ENCODE measurements around the gene ANO2.

Gene ANO2

DNA sequence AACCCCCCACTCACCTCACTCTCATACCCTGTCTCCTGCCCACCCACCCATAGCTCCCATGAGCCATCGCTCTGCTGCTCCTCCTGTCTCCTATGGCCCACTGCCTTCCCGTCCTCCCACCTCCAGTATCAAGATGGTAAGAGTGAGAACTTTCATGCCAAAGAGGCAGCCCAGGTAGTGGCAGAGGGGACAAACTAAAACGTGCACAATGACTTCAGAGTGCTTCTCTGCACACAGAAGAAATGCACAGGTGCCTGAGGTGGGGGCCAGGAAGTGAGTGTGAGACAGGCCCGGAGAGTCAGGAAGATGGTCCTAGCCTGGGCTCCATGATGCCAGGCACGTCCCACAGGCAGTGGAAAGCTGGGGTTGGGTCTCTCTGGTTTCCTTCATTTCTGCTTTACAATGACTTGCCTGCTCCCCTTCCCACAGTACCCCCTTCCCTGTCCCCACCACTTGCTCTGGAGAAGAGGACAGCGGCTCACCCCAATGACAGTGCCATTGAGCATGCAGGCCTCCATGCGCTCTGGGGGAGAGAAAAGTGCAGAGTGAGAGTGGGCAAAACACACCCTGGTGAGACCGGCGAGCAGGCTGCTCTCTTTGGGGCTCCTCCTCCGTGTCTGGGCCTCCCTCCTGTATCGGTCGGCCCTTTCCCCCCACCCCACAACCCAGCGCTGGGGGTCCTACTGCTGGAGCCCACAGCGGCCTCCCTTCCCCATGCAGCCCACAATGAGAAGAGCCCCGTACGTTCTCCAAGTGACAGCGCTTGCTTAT is 22.8 kb upstream of the ANO2 start:
- Histone ChIP-seq H3K27me3 (peaks cover 0 to 10% of the 10 kb centered on the region in 2 donors), H3K9me3 (no peaks in the 10 kb centered on the region), H3K4me1 (no peaks in the 10 kb centered on the region), H3K4me3 (no peak overlapping the region), H3K36me3 (no peaks in the 10 kb centered on the region), H3K27ac (no peak overlapping the region)
- no peak for DNase-seq
- TF ChIP-seq CTCF (IDR thresholded peaks at IDR 0.05): no peak
- intact Hi-C loops (cut with DNase I; ENCODE audit: low total_unique reads): no loop called here

DNA sequence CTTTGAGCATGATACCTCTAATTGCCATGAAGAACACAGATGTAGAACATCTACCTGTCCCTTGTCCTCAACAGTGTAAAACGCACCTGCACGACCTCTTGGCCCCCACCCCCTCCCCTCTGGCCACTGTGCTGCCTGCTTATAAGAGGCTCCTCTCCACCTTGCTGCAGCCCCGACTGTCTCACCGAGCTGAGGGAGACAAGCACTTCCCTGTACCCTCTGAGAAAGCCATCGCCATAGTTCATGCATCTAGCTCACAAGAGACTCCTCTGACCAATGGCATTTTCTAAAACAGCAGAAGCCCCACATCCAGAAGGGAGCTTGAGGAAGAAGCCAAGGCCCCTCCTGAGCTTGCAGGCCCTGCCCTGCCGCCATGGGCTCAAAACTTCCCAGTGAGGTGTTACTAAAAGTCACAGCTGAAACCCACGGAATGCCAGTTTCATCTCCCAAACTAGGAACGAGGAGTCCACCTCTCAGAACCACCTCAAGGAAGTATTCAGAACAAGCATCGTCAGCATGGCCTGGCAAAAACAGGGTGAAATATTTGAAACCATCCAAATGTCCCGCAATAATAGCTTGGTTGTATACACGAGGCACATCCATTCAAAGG is 21.5 kb upstream of the ANO2 start:
- no peak for TF ChIP-seq CTCF (IDR thresholded peaks at IDR 0.05)
- Histone ChIP-seq H3K4me1 (no peaks in the 10 kb centered on the region), H3K36me3 (no peaks in the 10 kb centered on the region), H3K4me3 (no peak overlapping the region), H3K27me3 (peaks cover 0 to 10% of the 10 kb centered on the region in 2 donors), H3K9me3 (no peaks in the 10 kb centered on the region), H3K27ac (no peak overlapping the region)
- DNase-seq: no peak
- intact Hi-C loops (cut with DNase I; ENCODE audit: low total_unique reads): no loop called here

DNA sequence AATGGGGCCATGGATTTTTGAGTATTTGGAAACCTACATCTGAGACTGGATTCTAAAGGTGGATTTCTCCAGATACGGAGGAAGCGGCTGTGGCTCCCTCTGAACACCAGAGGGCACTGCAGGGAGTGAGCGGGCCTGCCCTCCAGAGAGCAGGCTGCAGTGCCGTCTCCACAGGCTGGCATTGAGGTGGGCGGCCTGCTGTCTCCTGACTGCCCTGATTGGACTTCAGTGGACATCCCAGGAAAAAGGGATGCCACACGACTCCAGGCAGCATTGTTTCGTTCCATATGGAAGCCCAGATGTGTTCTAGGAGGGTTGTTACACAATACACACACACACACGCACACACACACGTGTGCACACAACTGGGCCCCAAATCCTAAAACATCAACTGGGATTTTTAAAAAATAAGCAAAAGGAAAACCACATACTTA is 20.9 kb upstream of the ANO2 start:
- Histone ChIP-seq H3K4me1 (no peaks in the 10 kb centered on the region), H3K9me3 (no peaks in the 10 kb centered on the region), H3K27me3 (peaks cover 0 to 10% of the 10 kb centered on the region in 2 donors), H3K36me3 (no peaks in the 10 kb centered on the region), H3K4me3 (no peak overlapping the region), H3K27ac (no peak overlapping the region)
- TF ChIP-seq CTCF (IDR thresholded peaks at IDR 0.05): peak; percentile 60 to 80
- DNase-seq: peak in 1 of 2 donors; percentile 38
- intact Hi-C loops (cut with DNase I; ENCODE audit: low total_unique reads): no loop called here

- Histone ChIP-seq H3K9me3 (no peaks in the 10 kb centered on the region), H3K27me3 (peaks cover 0 to 10% of the 10 kb centered on the region in 2 donors), H3K27ac (no peak overlapping the region), H3K36me3 (no peaks in the 10 kb centered on the region), H3K4me1 (no peaks in the 10 kb centered on the region), H3K4me3 (no peak overlapping the region)
- intact Hi-C loops (cut with DNase I; ENCODE audit: low total_unique reads): no loop called here
- TF ChIP-seq CTCF (IDR thresholded peaks at IDR 0.05): no peak
- no peak for DNase-seq
Measured at GRCh38 chr12:5964913-5965900, 20.1 kb upstream of the ANO2 start.

- no peak for DNase-seq
- TF ChIP-seq CTCF (IDR thresholded peaks at IDR 0.05): no peak
- no peak overlapping the region for H3K27ac ChIP-seq
- intact Hi-C loops (cut with DNase I; ENCODE audit: low total_unique reads): no loop called here
- no peaks in the 10 kb centered on the region for H3K9me3 ChIP-seq
- H3K36me3 ChIP-seq: no peaks in the 10 kb centered on the region
- H3K27me3 ChIP-seq: peaks cover 0 to 10% of the 10 kb centered on the region in 2 donors
- no peaks in the 10 kb centered on the region for H3K4me1 ChIP-seq
- H3K4me3 ChIP-seq: no peak overlapping the region
Measured at GRCh38 chr12:5963515-5963914, 18.5 kb upstream of the ANO2 start.
